Effector memory CD8-positive, alpha-beta T cell (primary cell): ENCODE measurements around the gene ZNF157.

Experiments
- ATAC-seq: fragments of 150-1000 bp; cut with Tn5 transposase; replicated peaks from 2 replicates; pipeline ENCODE4 v1.10.0; 2021; ENCODE audit warnings: mild to moderate bottlenecking, moderate library complexity
- DNase-seq, 3 experiments: peaks; one replicate each; pipeline ENCODE4 v3.0.0; 2021
- H3K27ac Mint-ChIP-seq, 2 donors: one replicate each; pipeline ENCODE4 v1.8.0; 2022; ENCODE audit warnings: mild to moderate bottlenecking in 2 of 2, mixed read lengths in 2 of 2, moderate library complexity in 2 of 2
- H3K27me3 Mint-ChIP-seq, 2 donors: one replicate each; pipeline ENCODE4 v1.8.0; 2022; ENCODE audit warnings: mixed read lengths in 2 of 2
- H3K36me3 Mint-ChIP-seq: one replicate; pipeline ENCODE4 v1.8.0; 2022; ENCODE audit warnings: mild to moderate bottlenecking, moderate library complexity, mixed read lengths; ENCODE audit not compliant: insufficient read depth
- H3K4me1 Mint-ChIP-seq, 2 donors: one replicate each; pipeline ENCODE4 v1.8.0; 2022; ENCODE audit warnings: low read depth in 2 of 2, mixed read lengths in 2 of 2
- H3K4me3 Mint-ChIP-seq, 2 donors: one replicate each; pipeline ENCODE4 v1.8.0; 2022; ENCODE audit warnings: mild to moderate bottlenecking in 2 of 2, mixed read lengths in 2 of 2, moderate library complexity in 2 of 2
- H3K9me3 Mint-ChIP-seq, 2 donors: one replicate each; pipeline ENCODE4 v1.8.0; 2022; ENCODE audit warnings: mixed read lengths in 2 of 2

ZNF157 gene

DNA sequence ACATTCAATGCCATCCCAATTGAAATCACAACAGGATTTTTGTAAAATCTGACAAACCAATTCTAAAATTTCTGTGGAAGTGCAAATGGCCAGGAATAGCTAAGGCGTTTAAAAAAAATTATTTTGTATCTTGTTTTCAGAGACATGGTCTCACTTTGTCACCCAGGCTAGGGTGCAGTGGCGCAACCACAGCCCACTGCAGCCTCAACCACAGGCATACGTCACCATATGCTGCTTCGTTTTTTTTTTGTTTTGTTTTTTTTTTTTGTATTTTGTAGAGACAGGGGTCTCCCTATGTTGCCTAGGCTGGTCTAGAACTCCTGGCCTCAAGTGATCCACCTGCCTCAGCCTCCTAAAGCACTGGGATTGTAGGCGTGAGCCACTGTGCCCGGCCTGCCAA lies 88.2 kb downstream of the ZNF157 start:
- peak overlapping the region; percentile 6 to 35 for H3K4me3 Mint-ChIP-seq
- no peaks in the 10 kb centered on the region for H3K9me3 Mint-ChIP-seq
- peak; percentile 24 to 30 (median 28) for DNase-seq
- H3K36me3 Mint-ChIP-seq: peaks cover 37% of the 10 kb centered on the region
- no peaks in the 10 kb centered on the region for H3K27me3 Mint-ChIP-seq
- H3K27ac Mint-ChIP-seq: peak overlapping the region; percentile 79 to 91
- peaks cover 13 to 27% of the 10 kb centered on the region in 2 donors for H3K4me1 Mint-ChIP-seq
- peak; percentile 95 for ATAC-seq

DNA sequence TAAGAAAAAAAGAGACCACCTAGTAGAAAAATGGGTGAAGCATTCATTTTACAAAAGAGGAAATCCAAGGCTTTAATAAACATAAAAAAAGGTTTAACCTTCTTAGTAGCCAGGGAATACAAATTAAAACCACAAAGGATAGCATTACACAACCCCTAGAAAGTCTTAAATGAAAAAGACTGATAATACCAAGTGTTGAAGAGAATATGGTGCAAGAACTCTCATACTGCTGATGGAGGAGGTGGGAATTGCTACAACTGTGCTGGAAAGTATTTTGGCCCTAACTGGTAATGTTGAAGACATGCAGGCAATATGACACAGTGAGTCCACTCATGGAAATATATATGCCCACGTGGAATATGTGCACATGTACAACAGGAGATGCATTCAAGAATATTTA lies 90.2 kb downstream of the ZNF157 start:
- peaks cover 20% of the 10 kb centered on the region for H3K36me3 Mint-ChIP-seq
- H3K9me3 Mint-ChIP-seq: no peaks in the 10 kb centered on the region
- DNase-seq (no peak), ATAC-seq (no peak)
- peak overlapping the region; percentile 8 to 62 for H3K27ac Mint-ChIP-seq
- H3K4me1 Mint-ChIP-seq: peaks cover 13 to 24% of the 10 kb centered on the region in 2 donors
- no peaks in the 10 kb centered on the region for H3K27me3 Mint-ChIP-seq
- no peak overlapping the region for H3K4me3 Mint-ChIP-seq
